Activated CD8-positive, alpha-beta memory T cell treated with anti-CD3 and anti-CD28 coated beads for 48 hours (primary cell): ENCODE data around the gene LDLRAD1.
"Not testable (repeated sequence)": the region's sequence is repeated elsewhere in the genome, so short reads cannot be mapped to it uniquely, and the experiment has no call there.

Experiments used
- DNase-seq, 3 experiments: peaks; one replicate each; pipeline ENCODE4 v3.0.0-alpha.2; 2020; ENCODE audit warnings: low read depth in 2 of 3, low spot score in 2 of 3

The LDLRAD1 gene

GRCh38 chr1:53995683-53996082 lies 22.3 kb downstream of the LDLRAD1 start:
- no peak for DNase-seq

DNA sequence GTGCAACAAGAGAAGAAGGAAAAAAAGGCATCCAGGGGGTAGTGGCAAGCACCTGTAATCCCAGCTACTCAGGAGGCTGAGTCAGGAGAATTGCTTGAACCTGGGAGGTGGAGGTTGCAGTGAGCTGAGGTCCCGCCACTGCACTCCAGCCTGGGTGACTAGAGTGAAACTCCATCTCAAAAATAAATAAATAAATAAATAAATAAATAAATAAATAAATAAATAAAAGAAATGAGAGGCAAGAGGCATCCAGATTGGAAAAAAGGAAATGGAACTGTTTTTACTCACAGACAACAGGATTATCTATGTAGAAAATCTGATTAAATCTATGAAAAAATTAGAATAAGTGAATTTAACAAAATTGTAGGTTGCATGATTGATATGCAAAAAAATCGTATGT lies 23.5 kb downstream of the LDLRAD1 start:
- not testable (repeated sequence) for DNase-seq

GRCh38 chr1:53992085-53992874 lies 25.7 kb downstream of the LDLRAD1 start:
- no peak for DNase-seq

- DNase-seq, result no peak
Measured at GRCh38 chr1:53987880-53988279, 30.1 kb downstream of the LDLRAD1 start.

DNA sequence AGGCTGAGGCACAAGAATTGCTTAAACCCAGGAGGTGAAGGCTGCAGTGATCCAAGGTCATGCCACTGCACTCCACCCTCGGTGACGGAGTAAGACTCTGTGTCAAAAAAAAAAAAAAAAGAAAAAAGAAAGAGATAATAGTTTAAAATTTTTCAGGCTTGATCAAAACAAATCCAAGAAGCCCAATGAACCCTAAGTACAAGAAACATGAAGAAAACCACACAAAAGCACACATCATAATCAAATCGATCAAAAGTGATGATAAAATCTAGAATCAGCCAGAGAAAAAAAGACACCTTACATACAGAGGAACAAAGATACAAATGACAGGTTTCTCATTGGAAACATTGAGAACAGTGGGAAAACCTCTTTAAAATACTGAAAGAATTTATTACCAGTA lies 31.5 kb downstream of the LDLRAD1 start:
- DNase-seq, result no peak

GRCh38 chr1:53984726-53985125 lies 33.3 kb downstream of the LDLRAD1 start:
- no peak for DNase-seq

DNA sequence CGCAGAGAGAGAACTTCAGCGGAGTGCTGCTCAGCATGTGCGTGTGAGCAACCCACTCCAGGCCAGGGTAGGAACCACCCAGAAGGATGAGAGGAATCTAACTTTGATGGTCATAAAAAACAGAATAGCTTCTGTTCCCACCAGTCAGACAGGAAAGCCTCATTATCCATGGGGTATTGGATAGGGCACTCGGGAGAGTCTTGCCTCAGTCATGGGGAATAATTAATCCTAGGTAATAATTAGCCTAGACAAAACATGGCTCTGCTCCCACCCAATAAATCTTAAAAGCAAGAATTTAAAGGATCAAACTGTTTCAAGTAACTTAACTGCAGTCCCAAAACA lies 35.3 kb downstream of the LDLRAD1 start:
- no peak for DNase-seq

DNA sequence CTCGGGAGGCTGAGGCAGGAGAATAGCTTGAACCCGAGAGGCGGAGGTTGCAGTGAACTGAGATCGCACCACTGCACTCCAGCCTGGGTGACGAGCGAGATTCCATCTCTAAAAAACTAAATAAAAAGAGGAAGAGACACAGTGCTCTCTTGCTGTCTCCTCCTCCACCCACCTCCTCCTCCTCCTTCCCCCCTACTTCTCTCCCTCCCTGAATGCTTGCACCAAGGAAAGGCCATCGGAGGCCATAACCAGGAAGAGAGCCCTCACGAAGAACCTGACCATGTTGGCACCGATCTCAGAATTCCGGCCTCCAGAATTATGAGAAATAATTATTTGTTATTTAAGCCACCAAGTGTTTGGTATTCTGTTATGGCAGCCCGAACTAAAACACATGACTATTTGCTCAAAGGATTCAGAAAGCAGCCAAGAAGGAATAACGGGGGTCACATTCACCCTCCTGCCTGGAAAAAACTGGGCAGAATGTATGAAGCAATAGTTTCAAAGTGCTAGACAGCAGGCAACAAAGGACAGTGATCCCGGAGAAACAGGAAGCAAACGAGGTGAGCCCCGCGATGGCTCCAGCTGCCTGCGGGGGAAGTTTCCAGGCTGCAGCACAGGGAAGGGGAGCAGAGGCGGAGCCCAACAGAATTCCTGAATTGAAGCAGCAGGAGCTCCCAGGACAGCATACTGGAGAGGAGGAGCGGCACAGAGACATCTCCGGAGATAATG lies 35.8 kb downstream of the LDLRAD1 start:
- DNase-seq, result no peak

GRCh38 chr1:53981220-53981619 lies 36.8 kb downstream of the LDLRAD1 start:
- no peak for DNase-seq

- DNase-seq, result no peak
Measured at GRCh38 chr1:53979712-53980450, 38.1 kb downstream of the LDLRAD1 start.

DNA sequence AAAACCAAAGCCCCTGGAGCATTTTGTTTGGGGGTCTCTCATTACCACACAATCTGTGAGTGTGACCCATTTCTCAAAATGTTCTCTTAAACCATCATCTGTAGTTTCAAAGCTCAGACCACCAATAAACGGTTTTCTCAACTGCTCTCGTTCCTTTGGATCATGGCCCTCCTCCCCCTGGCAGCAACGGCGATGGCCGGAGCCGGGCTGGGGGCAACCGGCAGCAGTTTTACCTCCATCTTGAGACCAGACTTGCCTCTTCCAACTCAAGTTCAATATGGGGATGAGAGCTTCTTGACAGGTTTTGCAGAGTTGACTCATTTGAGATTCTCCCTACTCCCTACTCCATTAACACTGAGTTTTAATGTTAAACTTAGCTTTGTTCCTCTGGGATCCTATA lies 42.1 kb downstream of the LDLRAD1 start:
- no peak for DNase-seq

DNA sequence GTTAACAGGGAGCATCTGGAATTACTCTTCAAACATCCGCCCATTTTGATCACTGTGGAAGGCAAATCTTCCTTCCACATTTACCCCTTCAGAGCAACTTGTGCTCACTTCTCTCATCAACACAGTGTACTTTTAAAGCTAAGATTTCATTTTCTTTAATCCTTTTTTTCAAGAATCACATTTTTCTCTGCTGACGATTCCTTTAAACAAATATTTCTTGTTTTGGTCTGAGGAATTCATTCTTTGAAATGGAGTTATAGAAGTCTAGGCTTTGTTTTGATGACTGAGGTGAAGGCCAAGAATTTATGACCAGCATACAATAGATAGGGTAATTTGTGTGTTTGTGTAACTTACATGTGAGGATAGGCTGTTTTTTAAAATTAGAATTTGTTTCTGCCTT lies 46.3 kb downstream of the LDLRAD1 start:
- DNase-seq, result no peak

DNA sequence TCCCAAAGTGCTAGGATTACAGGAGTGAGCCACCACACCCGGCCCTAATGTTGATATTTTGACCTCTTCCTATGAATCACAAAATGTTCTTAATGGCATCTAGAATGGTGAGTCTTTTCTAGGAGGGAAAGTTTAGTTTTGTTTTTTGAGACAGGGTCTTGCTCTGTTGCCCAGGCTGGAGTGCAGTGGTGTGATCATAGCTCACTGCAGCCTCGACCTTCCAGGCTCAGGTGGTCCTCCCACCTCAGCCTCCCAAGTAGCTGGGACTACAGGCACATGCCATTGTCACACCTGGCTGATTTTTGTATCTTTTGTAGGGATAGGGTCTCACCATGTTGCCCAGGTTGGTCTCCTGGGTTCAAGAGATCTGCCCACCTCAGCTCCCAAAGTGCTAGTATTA lies 48.7 kb downstream of the LDLRAD1 start:
- not testable (repeated sequence) for DNase-seq

GRCh38 chr1:53968125-53968513 lies 49.9 kb downstream of the LDLRAD1 start:
- no peak for DNase-seq

GRCh38 chr1:53967409-53968124 lies 50.4 kb downstream of the LDLRAD1 start:
- DNase-seq, result no peak

- DNase-seq, result no peak
Measured at GRCh38 chr1:53966794-53967193, 51.2 kb downstream of the LDLRAD1 start.

DNA sequence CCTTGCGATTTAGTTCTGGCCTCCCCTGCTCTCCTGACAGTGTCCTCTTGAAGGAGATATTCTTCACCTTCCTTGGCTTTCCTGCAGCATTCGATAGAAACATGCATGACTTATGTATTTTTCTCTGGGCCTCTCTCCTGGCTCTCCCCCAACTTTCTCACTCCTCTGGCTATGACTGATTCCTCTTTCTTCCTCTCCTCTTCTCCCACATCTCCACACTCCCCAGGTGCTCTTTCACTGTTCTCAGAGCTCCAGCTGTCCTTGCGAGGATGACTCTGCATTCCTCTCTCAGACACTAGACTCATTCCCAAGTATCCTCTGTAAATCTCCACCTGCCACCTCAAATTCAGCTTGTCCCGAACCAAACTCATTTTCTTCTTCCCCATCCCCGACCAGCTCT lies 53.9 kb downstream of the LDLRAD1 start:
- DNase-seq, result no peak

DNA sequence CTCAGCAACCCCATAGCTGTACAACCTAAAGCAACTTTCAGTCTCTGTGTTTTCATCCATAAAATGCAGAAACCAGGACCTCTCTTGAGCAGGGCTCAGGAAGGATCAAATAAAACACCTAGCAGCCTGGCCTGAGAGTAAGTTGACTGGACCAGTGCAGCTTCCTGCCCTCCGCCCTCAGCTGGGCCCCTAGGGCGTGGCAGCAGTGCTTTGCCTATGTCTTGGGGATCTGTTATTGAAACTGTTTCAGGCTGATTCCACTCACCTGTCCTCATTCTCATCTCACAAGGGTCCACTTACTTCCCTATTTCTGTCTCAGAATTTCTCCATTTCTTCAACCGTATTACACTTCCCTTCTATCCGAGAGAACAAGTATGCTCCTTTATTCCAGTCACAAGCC lies 54.5 kb downstream of the LDLRAD1 start:
- no peak for DNase-seq

GRCh38 chr1:53962395-53962794 lies 55.6 kb downstream of the LDLRAD1 start:
- no peak for DNase-seq

GRCh38 chr1:53959664-53960250 lies 58.2 kb downstream of the LDLRAD1 start:
- DNase-seq, result no peak
